Calu3 (cell line): ENCODE results near the gene SMTNL1. TPM values are rescaled to one million over a fixed set of nuclear protein-coding genes. Genes with fewer than 3 reads are reported as not detected.

ENCODE experiments used
- BruUV-seq: library from RNA; stranded (reverse); fragments of 400-500 nt; replicated peaks from 2 replicates; lab custom pipeline; 2021; lab: Mats Ljungman, UMichigan
- CTCF ChIA-PET: fragments of 300-600 bp; sonication (Branson Sonifier 250); formaldehyde crosslinking; loops from one replicate; lab custom pipeline; 2022; ENCODE audit warnings: antibody characterized with exemption; lab: Charles Lee
- DNase-seq: peaks from one replicate; pipeline ENCODE4 v3.0.0; 2022
- H3K27ac Mint-ChIP-seq: one replicate; pipeline ENCODE4 v1.8.0; 2022; ENCODE audit warnings: mixed read lengths; ENCODE audit not compliant: unreplicated experiment
- H3K27me3 Mint-ChIP-seq: one replicate; pipeline ENCODE4 v1.8.0; 2022; ENCODE audit warnings: mixed read lengths; ENCODE audit not compliant: unreplicated experiment
- H3K36me3 Mint-ChIP-seq: one replicate; pipeline ENCODE4 v1.8.0; 2022; ENCODE audit warnings: mild to moderate bottlenecking, moderate library complexity, mixed read lengths; ENCODE audit not compliant: insufficient read depth, unreplicated experiment
- H3K4me1 Mint-ChIP-seq: one replicate; pipeline ENCODE4 v1.8.0; 2022; ENCODE audit warnings: mild to moderate bottlenecking, low read depth, mixed read lengths; ENCODE audit not compliant: unreplicated experiment
- H3K4me3 Mint-ChIP-seq: one replicate; pipeline ENCODE4 v1.8.0; 2022; ENCODE audit warnings: mild to moderate bottlenecking, low read depth, moderate library complexity, mixed read lengths; ENCODE audit not compliant: unreplicated experiment
- H3K9me3 Mint-ChIP-seq: one replicate; pipeline ENCODE4 v1.8.0; 2022; ENCODE audit warnings: low read depth, mixed read lengths; ENCODE audit not compliant: unreplicated experiment
- intact Hi-C: fragments of 100-400 bp; cut with micrococcal nuclease; formaldehyde crosslinking; loops from one replicate; pipeline ENCODE4 v1.10.0; 2022; ENCODE audit not compliant: unreplicated experiment
- total RNA-seq: library from RNA; stranded (reverse); gene quantifications from 2 replicates; pipeline ENCODE4 v1.2.3, GENCODE V29; 2022
- TF ChIP-seq, protein P1 (sequence below): fragments of 200-600 bp; IDR thresholded peaks from one replicate; pipeline ENCODE4 v1.8.0; 2022; ENCODE audit warnings: antibody characterized with exemption; ENCODE audit not compliant: unreplicated experiment

Gene SMTNL1
- total RNA-seq, 1 experiment from 2014 or later = not detected

- H3K27ac Mint-ChIP-seq = peak overlapping the region; percentile 17
- no TSS peak for BruUV-seq
- H3K36me3 Mint-ChIP-seq = peaks cover 25% of the 10 kb centered on the region
- DNase-seq = peak; percentile 94
- H3K4me1 Mint-ChIP-seq = peaks cover 44% of the 10 kb centered on the region
- H3K9me3 Mint-ChIP-seq = no peaks in the 10 kb centered on the region
- CTCF ChIA-PET = no interaction called here
- TF ChIP-seq, protein P1, sequence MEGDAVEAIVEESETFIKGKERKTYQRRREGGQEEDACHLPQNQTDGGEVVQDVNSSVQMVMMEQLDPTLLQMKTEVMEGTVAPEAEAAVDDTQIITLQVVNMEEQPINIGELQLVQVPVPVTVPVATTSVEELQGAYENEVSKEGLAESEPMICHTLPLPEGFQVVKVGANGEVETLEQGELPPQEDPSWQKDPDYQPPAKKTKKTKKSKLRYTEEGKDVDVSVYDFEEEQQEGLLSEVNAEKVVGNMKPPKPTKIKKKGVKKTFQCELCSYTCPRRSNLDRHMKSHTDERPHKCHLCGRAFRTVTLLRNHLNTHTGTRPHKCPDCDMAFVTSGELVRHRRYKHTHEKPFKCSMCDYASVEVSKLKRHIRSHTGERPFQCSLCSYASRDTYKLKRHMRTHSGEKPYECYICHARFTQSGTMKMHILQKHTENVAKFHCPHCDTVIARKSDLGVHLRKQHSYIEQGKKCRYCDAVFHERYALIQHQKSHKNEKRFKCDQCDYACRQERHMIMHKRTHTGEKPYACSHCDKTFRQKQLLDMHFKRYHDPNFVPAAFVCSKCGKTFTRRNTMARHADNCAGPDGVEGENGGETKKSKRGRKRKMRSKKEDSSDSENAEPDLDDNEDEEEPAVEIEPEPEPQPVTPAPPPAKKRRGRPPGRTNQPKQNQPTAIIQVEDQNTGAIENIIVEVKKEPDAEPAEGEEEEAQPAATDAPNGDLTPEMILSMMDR = no peak
- intact Hi-C loops = no loop called here
- H3K27me3 Mint-ChIP-seq = no peaks in the 10 kb centered on the region
- H3K4me3 Mint-ChIP-seq = peak overlapping the region; percentile 57
Observed at GRCh38 chr11:57499413-57499982, 37.9 kb upstream of the SMTNL1 start.

DNA sequence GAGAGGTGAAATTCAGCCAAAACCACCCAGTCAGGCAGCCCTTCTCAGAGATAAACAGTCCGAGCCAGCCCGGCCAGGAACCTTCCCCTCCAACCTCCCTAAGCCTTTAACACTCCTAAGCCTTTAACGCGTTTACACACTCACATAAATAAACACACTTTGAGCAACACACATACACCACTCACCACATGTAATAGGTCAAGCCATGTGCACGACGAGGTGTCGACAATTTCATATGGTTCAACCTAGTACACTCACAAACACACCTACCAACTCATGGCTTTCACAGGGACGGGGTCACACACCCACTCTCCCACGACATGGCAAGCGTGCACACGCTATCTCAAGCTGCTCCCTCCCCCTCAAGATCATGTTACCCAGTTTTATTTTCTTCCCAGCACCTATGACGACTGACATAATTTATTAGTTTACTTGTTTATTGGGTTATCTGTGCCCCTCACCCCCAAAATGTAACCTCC, 37.4 kb upstream of the SMTNL1 start:
- Mint-ChIP-seq H3K27ac (peak overlapping the region; percentile 17), H3K9me3 (no peaks in the 10 kb centered on the region), H3K27me3 (no peaks in the 10 kb centered on the region), H3K36me3 (peaks cover 25% of the 10 kb centered on the region), H3K4me1 (peaks cover 44% of the 10 kb centered on the region), H3K4me3 (peak overlapping the region; percentile 57)
- no TSS peak for BruUV-seq
- TF ChIP-seq, protein P1 = no peak
- DNase-seq = no peak
- CTCF ChIA-PET = no interaction called here
- intact Hi-C loops = no loop called here

GRCh38 chr11:57500515-57500914, 36.9 kb upstream of the SMTNL1 start:
- TF ChIP-seq, protein P1 = no peak
- Mint-ChIP-seq H3K9me3 (no peaks in the 10 kb centered on the region), H3K4me3 (peak overlapping the region; percentile 57), H3K36me3 (peaks cover 25% of the 10 kb centered on the region), H3K27me3 (no peaks in the 10 kb centered on the region), H3K27ac (peak overlapping the region; percentile 17), H3K4me1 (peaks cover 44% of the 10 kb centered on the region)
- intact Hi-C loops = no loop called here
- CTCF ChIA-PET = no interaction called here
- no peak for DNase-seq
- BruUV-seq = no TSS peak

DNA sequence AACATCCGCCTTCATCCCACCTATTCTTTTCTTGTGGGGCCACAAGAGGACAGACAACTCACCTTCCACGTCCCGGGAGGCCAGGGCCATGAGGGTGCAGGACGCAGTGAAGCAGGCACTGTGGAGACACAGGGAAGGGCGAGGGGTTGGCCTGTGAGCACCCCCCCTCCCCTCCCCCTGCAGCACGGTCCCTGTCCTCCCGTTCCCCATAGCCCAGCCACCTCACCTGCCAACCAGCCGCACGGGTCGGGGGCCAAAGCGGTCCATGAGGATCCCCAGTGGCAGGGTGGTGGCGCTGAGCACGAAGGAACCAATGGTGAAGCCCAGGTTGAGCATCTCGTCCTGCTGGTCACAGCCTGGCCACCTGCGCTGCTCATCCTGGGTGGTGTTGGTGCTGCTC, 36.5 kb upstream of the SMTNL1 start:
- no peaks in the 10 kb centered on the region for H3K9me3 Mint-ChIP-seq
- peaks cover 21% of the 10 kb centered on the region for H3K36me3 Mint-ChIP-seq
- TF ChIP-seq, protein P1 = no peak
- no peak overlapping the region for H3K4me3 Mint-ChIP-seq
- BruUV-seq = no TSS peak
- H3K27me3 Mint-ChIP-seq = no peaks in the 10 kb centered on the region
- CTCF ChIA-PET = no interaction called here
- no peak for DNase-seq
- H3K4me1 Mint-ChIP-seq = peaks cover 44% of the 10 kb centered on the region
- no peak overlapping the region for H3K27ac Mint-ChIP-seq
- intact Hi-C loops = no loop called here
